Measurements from ENCODE around the gene PHF23.

Gene PHF23

GRCh38 chr17:7213895-7214299 is 25.4 kb downstream of the PHF23 start:
- peak overlapping the region; percentile 65; the same call in 1 of the 2 replicates for H3K27ac ChIP-seq
- TF ChIP-seq CTCF (IDR thresholded peaks at IDR 0.05) (peak; percentile 35), ZFX (IDR thresholded peaks at IDR 0.05; ENCODE audit: borderline replicate concordance) (no peak)

GRCh38 chr17:7211491-7212273 is 27.6 kb downstream of the PHF23 start:
- TF ChIP-seq ZFX (IDR thresholded peaks at IDR 0.05; ENCODE audit: borderline replicate concordance) (no peak), CTCF (IDR thresholded peaks at IDR 0.05) (no peak)
- no peak overlapping the region for H3K27ac ChIP-seq

- H3K27ac ChIP-seq: no peak overlapping the region
- TF ChIP-seq CTCF (IDR thresholded peaks at IDR 0.05): no peak
Measured at GRCh38 chr17:7208754-7209460, 30.4 kb downstream of the PHF23 start.

GRCh38 chr17:7208027-7208571 is 31.2 kb downstream of the PHF23 start:
- no peak for TF ChIP-seq CTCF (IDR thresholded peaks at IDR 0.05)
- TF ChIP-seq ZFX (IDR thresholded peaks at IDR 0.05; ENCODE audit: borderline replicate concordance): no peak
- H3K27ac ChIP-seq: no peak overlapping the region

GRCh38 chr17:7207120-7208001 is 31.9 kb downstream of the PHF23 start:
- H3K27ac ChIP-seq: no peak overlapping the region
- TF ChIP-seq ZFX (IDR thresholded peaks at IDR 0.05; ENCODE audit: borderline replicate concordance): no peak
- TF ChIP-seq CTCF (IDR thresholded peaks at IDR 0.05): no peak

GRCh38 chr17:7205561-7205960 is 33.7 kb downstream of the PHF23 start:
- H3K27ac ChIP-seq: no peak overlapping the region
- TF ChIP-seq ZFX (IDR thresholded peaks at IDR 0.05; ENCODE audit: borderline replicate concordance): no peak
- TF ChIP-seq CTCF (IDR thresholded peaks at IDR 0.05): no peak

All from 22Rv1 (cell line).